Karpas-422 (cell line): Measurements from ENCODE around the gene SLCO3A1. TPM values are rescaled to one million over a fixed set of nuclear protein-coding genes. Genes with fewer than 3 reads are reported as not detected.
A peak's percentile ranks its signal among the peaks of the same experiment; 100 is the strongest.

Experiments used
- DNase-seq: peaks from one replicate; pipeline ENCODE4 v3.0.0-alpha.2; 2015
- H2AFZ ChIP-seq: fragments of 200-600 bp; sonication (generic); 2 replicates; pipeline ENCODE4 v1.6.1; 2014; ENCODE audit warnings: antibody characterized with exemption, low read length, mixed read lengths
- H3K27ac ChIP-seq: fragments of 200-600 bp; sonication (generic); 2 replicates; pipeline ENCODE4 v1.5.1; 2014; ENCODE audit warnings: mild to moderate bottlenecking, low read length, moderate library complexity
- H3K27me3 ChIP-seq: fragments of 200-600 bp; sonication (generic); 2 replicates; pipeline ENCODE4 v1.6.1; 2014; ENCODE audit warnings: low read length, mixed read lengths
- H3K36me3 ChIP-seq: fragments of 200-600 bp; sonication (generic); 2 replicates; pipeline ENCODE4 v1.6.1; 2014; ENCODE audit warnings: low read length, mixed read lengths; ENCODE audit not compliant: insufficient read depth
- H3K4me1 ChIP-seq: fragments of 200-600 bp; sonication (generic); 2 replicates; pipeline ENCODE4 v1.6.1; 2014; ENCODE audit warnings: mild to moderate bottlenecking, low read length, mixed read lengths
- H3K4me2 ChIP-seq: fragments of 200-600 bp; sonication (generic); 2 replicates; pipeline ENCODE4 v1.6.1; 2014; ENCODE audit warnings: low read length, low read depth, mild to moderate bottlenecking; ENCODE audit not compliant: poor library complexity, severe bottlenecking
- H3K4me3 ChIP-seq: fragments of 200-600 bp; sonication (generic); 2 replicates; pipeline ENCODE4 v1.5.1; 2014; ENCODE audit warnings: mild to moderate bottlenecking, antibody characterized with exemption, low read length, mixed read lengths
- H3K79me2 ChIP-seq: fragments of 200-600 bp; sonication (generic); 2 replicates; pipeline ENCODE4 v1.6.1; 2014; ENCODE audit warnings: mild to moderate bottlenecking, low read length, mixed read lengths
- H3K9ac ChIP-seq: fragments of 200-600 bp; sonication (generic); 2 replicates; pipeline ENCODE4 v1.6.0; 2014; ENCODE audit warnings: low read length
- H3K9me2 ChIP-seq: fragments of 200-600 bp; sonication (generic), shearing (Covaris generic); replicated peaks from 2 replicates; pipeline ENCODE4 v1.6.0; 2014; ENCODE audit warnings: mild to moderate bottlenecking, low read length, moderate library complexity; ENCODE audit not compliant: insufficient read depth
- H3K9me3 ChIP-seq: fragments of 300-700, 200-600 bp; sonication (generic); 2 replicates; pipeline ENCODE4 v1.6.1; 2014; ENCODE audit warnings: low read length, mixed read lengths
- H4K20me1 ChIP-seq: fragments of 200-600 bp; sonication (generic); 2 replicates; pipeline ENCODE4 v1.6.1; 2014; ENCODE audit warnings: mild to moderate bottlenecking, antibody characterized with exemption, low read length, low read depth; ENCODE audit not compliant: insufficient read depth
- total RNA-seq: library from RNA; depleted of rRNA; stranded (reverse); fragments of >200 nt; shearing (Covaris generic); gene quantifications from 2 replicates; pipeline ENCODE4 v1.2.3, GENCODE V29; 2014; ENCODE audit warnings: low replicate concordance

SLCO3A1 gene
- total RNA-seq, 1 experiment from 2014 or later: 36.2 TPM

- H3K27me3 ChIP-seq: no peaks in the 10 kb centered on the region
- H3K9me3 ChIP-seq: no peaks in the 10 kb centered on the region
- no peaks in the 10 kb centered on the region for H3K9me2 ChIP-seq
- H3K9ac ChIP-seq: no peak overlapping the region
- H3K4me2 ChIP-seq: no peak overlapping the region
- peaks cover 32% of the 10 kb centered on the region for H3K79me2 ChIP-seq
- H3K4me1 ChIP-seq: peaks cover 52% of the 10 kb centered on the region
- no peaks in the 10 kb centered on the region for H4K20me1 ChIP-seq
- DNase-seq: no peak
- peaks cover 1% of the 10 kb centered on the region; the same call in 1 of the 2 replicates for H3K36me3 ChIP-seq
- no peak overlapping the region for H2AFZ ChIP-seq
- H3K27ac ChIP-seq: no peak overlapping the region
- no peak overlapping the region for H3K4me3 ChIP-seq
Observed at GRCh38 chr15:92141607-92142006, 288.1 kb downstream of the SLCO3A1 start.

- H3K4me2 ChIP-seq: peak overlapping the region; percentile 47
- no peak overlapping the region for H3K4me3 ChIP-seq
- H4K20me1 ChIP-seq: no peaks in the 10 kb centered on the region
- no peak overlapping the region for H3K9ac ChIP-seq
- no peaks in the 10 kb centered on the region for H3K27me3 ChIP-seq
- H3K27ac ChIP-seq: peak overlapping the region; percentile 50
- H3K79me2 ChIP-seq: peaks cover 31% of the 10 kb centered on the region
- H3K9me3 ChIP-seq: no peaks in the 10 kb centered on the region
- no peak overlapping the region for H2AFZ ChIP-seq
- H3K4me1 ChIP-seq: peaks cover 52% of the 10 kb centered on the region
- H3K9me2 ChIP-seq: no peaks in the 10 kb centered on the region
- no peak for DNase-seq
- H3K36me3 ChIP-seq: no peaks in the 10 kb centered on the region
Observed at GRCh38 chr15:92142242-92143232, 289.0 kb downstream of the SLCO3A1 start.

DNA sequence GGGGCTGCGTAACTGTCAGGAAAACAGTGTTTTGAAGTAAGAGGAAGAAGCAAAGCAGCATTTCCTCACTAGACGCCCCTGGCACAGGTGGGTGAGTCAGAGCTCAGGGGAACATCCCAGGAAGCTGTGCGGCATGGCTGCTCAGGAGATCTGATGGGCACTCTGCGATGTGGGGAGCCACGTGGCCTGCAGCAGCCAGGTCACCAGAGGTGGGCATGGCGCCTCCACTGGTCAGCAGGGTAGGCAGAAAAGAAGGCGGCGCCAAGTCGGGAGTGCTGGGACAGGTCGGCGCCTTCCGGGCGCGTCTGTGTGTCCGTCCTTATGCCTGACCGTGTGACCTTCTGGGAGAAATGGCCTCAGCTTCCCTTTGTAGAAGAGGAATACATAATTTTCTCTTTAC is 290.3 kb downstream of the SLCO3A1 start:
- H2AFZ ChIP-seq: no peak overlapping the region
- H4K20me1 ChIP-seq: no peaks in the 10 kb centered on the region
- H3K9me3 ChIP-seq: no peaks in the 10 kb centered on the region
- peak overlapping the region; percentile 54 for H3K4me3 ChIP-seq
- H3K36me3 ChIP-seq: peaks cover under 1% of the 10 kb centered on the region; the same call in 1 of the 2 replicates
- no peaks in the 10 kb centered on the region for H3K9me2 ChIP-seq
- H3K9ac ChIP-seq: peak overlapping the region; percentile 56
- H3K79me2 ChIP-seq: peaks cover 31% of the 10 kb centered on the region
- no peaks in the 10 kb centered on the region for H3K27me3 ChIP-seq
- peak; percentile 56 for DNase-seq
- peak overlapping the region; percentile 84 for H3K4me2 ChIP-seq
- H3K4me1 ChIP-seq: peaks cover 52% of the 10 kb centered on the region
- peak overlapping the region; percentile 91 for H3K27ac ChIP-seq

- Histone ChIP-seq H3K9me2 (no peaks in the 10 kb centered on the region), H2AFZ (no peak overlapping the region), H3K9ac (no peak overlapping the region), H3K4me1 (peaks cover 43% of the 10 kb centered on the region), H3K27ac (peak overlapping the region; percentile 91; the same call in 1 of the 2 replicates), H4K20me1 (no peaks in the 10 kb centered on the region), H3K4me2 (no peak overlapping the region), H3K27me3 (no peaks in the 10 kb centered on the region), H3K36me3 (peaks cover 17% of the 10 kb centered on the region; the same call in 1 of the 2 replicates), H3K79me2 (peaks cover 25% of the 10 kb centered on the region), H3K9me3 (no peaks in the 10 kb centered on the region), H3K4me3 (no peak overlapping the region)
- no peak for DNase-seq
Observed at GRCh38 chr15:92146511-92147150, 293.1 kb downstream of the SLCO3A1 start.

- H3K27me3 ChIP-seq: no peaks in the 10 kb centered on the region
- H3K4me1 ChIP-seq: peaks cover 20% of the 10 kb centered on the region
- no peak overlapping the region for H3K9ac ChIP-seq
- no peak overlapping the region for H3K4me2 ChIP-seq
- H3K4me3 ChIP-seq: no peak overlapping the region
- no peaks in the 10 kb centered on the region for H3K9me2 ChIP-seq
- no peak overlapping the region for H2AFZ ChIP-seq
- no peaks in the 10 kb centered on the region for H4K20me1 ChIP-seq
- peaks cover 6% of the 10 kb centered on the region for H3K79me2 ChIP-seq
- no peak overlapping the region for H3K27ac ChIP-seq
- no peak for DNase-seq
- H3K9me3 ChIP-seq: no peaks in the 10 kb centered on the region
- H3K36me3 ChIP-seq: peaks cover 35% of the 10 kb centered on the region; the same call in 1 of the 2 replicates
Observed at GRCh38 chr15:92149029-92149428, 295.5 kb downstream of the SLCO3A1 start.

GRCh38 chr15:92149465-92149864 is 296.0 kb downstream of the SLCO3A1 start:
- Histone ChIP-seq H3K79me2 (peaks cover 3% of the 10 kb centered on the region; the same call in 1 of the 2 replicates), H4K20me1 (no peaks in the 10 kb centered on the region), H3K9ac (no peak overlapping the region), H3K4me3 (no peak overlapping the region), H3K27ac (no peak overlapping the region), H3K27me3 (no peaks in the 10 kb centered on the region), H3K36me3 (peaks cover 35% of the 10 kb centered on the region; the same call in 1 of the 2 replicates), H3K4me2 (no peak overlapping the region), H3K9me2 (no peaks in the 10 kb centered on the region), H3K9me3 (no peaks in the 10 kb centered on the region), H3K4me1 (peaks cover 16% of the 10 kb centered on the region), H2AFZ (no peak overlapping the region)
- DNase-seq: no peak

- H3K4me2 ChIP-seq: no peak overlapping the region
- peaks cover 35% of the 10 kb centered on the region; the same call in 1 of the 2 replicates for H3K36me3 ChIP-seq
- no peak overlapping the region for H3K4me3 ChIP-seq
- no peaks in the 10 kb centered on the region for H3K4me1 ChIP-seq
- H3K9me3 ChIP-seq: no peaks in the 10 kb centered on the region
- no peaks in the 10 kb centered on the region for H3K79me2 ChIP-seq
- H3K9me2 ChIP-seq: no peaks in the 10 kb centered on the region
- no peak overlapping the region for H2AFZ ChIP-seq
- no peak for DNase-seq
- H3K27me3 ChIP-seq: no peaks in the 10 kb centered on the region
- H3K9ac ChIP-seq: no peak overlapping the region
- H4K20me1 ChIP-seq: no peaks in the 10 kb centered on the region
- H3K27ac ChIP-seq: no peak overlapping the region
Observed at GRCh38 chr15:92151168-92151567, 297.7 kb downstream of the SLCO3A1 start.

DNA sequence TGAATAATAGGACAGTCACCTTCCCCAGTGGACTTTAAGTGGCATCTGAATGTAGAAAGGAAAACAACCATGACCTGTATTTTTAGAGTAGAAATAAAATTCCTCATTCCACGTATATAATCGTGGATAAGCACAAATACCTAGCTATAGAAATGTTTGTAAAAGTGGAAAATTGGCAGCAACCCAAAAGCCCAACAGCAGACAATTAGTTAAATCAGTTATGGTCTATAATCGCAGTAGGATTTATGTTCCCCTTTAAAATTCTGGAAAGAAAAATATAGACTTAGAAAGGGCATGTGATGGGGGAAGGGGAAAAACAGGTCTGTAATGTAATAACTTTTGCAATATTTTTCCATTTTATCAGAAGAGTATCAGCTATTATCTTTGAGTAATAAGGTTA is 298.2 kb downstream of the SLCO3A1 start:
- Histone ChIP-seq H3K27me3 (no peaks in the 10 kb centered on the region), H3K4me1 (no peaks in the 10 kb centered on the region), H4K20me1 (no peaks in the 10 kb centered on the region), H3K36me3 (peaks cover 35% of the 10 kb centered on the region; the same call in 1 of the 2 replicates), H3K79me2 (no peaks in the 10 kb centered on the region), H3K4me3 (no peak overlapping the region), H3K27ac (no peak overlapping the region), H3K9me3 (no peaks in the 10 kb centered on the region), H3K4me2 (no peak overlapping the region), H3K9me2 (no peaks in the 10 kb centered on the region), H3K9ac (no peak overlapping the region), H2AFZ (no peak overlapping the region)
- DNase-seq: no peak
